ENCODE data around the gene RHBDF1.

Gene RHBDF1

DNA sequence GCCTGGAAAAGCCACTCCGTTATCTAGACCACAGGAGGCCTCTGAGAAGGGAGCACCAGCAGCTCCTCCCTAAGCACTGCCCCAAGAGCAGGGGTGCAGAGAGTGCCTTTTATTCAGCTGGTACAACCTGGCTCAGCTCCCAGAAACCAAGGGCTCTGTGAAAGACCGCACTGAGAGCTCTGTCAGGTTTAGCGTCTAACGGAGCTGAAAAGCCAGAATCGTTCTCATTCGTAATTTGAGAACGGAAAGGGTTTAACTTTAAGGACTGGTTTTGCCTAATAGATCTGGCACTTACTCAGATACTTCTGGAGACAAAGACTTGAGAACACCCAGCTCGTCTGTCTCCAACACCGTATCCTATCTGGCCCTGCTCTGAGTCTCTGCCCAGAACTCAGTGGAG, 19.1 kb upstream of the RHBDF1 start:
- DNase-seq, result no peak

GRCh38 chr16:89391-90302, 17.2 kb upstream of the RHBDF1 start:
- no peak for DNase-seq

GRCh38 chr16:88613-89012, 16.2 kb upstream of the RHBDF1 start:
- no peak for DNase-seq

DNA sequence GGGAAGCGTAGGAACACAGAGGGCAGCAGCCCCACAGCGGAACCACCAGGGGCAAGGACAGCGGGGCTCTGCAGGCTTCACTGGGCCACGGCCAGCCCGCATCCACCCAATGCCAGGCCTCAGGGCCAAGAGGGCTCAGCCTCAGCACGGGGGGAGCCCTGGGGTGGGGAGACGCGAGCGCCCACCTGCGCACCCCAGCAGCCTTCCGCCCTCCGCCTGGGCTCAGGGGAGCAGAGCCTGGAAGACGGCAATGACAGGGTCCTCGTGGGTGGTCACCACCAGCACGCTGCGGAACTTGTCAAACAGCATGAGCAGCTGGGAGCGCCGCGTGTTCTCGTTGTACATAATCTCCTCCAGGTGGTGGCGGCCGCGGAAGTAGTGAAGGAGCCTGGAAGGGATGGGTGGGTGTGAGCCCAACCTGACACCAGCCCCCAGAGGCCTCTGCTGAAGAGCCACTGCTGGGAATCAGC, 14.1 kb upstream of the RHBDF1 start:
- DNase-seq, result no peak

- DNase-seq, result no peak
Observed at GRCh38 chr16:85865-86264, 13.4 kb upstream of the RHBDF1 start.

DNA sequence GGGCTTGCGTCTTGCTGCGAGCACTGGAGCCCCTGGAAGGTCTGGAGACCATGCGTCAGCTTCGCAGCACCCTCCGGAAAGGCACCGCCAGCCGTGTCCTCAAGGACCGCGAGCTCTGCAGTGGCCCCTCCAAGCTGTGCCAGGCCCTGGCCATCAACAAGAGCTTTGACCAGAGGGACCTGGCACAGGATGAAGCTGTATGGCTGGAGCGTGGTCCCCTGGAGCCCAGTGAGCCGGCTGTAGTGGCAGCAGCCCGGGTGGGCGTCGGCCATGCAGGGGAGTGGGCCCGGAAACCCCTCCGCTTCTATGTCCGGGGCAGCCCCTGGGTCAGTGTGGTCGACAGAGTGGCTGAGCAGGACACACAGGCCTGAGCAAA, 13.0 kb upstream of the RHBDF1 start:
- no peak for DNase-seq

DNA sequence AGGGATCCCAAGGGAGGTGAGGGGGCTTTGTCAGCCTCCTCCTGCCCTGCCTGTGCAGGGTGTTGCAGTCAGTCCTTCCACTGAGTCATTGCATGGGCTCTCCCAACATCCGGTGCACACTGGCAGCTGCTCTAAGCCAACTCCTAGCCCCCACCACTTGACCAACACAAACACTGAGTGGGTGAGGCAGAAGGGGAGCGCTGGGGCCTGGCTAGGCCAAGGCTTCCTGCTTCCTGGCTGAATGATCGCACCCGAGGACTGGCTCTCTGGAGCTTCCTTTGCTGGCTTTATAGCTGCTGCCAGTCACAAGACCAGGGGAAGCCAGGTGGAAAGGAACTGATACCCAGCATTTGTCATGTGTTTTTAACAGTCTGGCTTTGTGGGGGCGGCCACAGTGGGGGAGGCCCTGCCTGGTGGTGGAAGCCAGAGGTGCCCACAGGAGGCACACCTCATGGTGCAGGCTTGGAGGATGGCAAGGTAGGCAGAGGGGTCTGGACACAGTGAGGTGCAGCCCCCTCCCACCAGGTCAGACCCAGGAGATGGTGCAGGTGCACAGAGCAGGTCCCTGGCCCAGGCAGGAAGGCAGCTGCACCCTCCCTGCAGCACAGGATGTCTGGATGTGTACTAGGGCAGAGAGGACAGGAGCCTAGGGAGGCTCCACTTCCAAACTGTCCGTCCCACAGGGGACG, 12.4 kb upstream of the RHBDF1 start:
- no peak for DNase-seq

DNA sequence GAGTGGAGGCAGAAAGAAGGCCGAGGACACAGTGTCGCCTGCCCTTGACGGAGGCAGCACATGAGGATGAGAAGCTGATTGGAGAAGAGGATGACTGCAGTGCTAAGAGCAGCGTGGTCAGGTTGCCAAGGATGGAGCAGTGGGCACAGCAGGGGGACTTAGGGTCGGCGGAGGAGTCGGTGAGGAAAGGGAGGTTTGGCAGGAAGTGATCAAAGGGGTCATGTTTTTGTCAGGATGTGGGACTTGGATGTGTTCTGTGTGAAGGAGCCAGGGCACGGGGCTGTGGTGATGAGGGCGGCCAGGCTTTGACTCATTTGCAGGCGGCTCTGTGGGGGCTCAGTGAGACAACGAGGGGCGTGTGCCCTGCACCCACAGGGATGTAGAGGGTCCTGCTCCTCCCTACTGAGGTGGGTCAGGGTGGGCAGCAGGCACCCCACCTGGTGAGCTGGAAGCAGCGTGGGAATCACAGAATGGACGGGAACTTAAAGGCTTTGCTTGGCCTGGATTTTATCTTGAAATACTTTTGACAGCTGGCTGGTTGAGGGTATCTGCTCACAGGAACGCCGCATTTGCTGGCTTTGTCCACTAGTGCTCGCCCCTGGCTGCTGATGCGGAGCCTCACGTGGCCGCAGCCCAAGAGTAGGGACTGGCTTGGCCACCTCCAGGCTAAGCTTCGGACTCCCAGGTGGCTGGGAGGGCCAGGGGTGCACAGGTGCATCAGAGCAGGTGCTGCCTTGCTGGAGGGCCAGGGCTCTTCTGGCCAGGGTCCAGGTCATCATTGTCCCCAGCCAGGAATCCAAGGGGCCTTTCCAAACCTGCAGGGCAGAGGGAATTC, 11.6 kb upstream of the RHBDF1 start:
- no peak for DNase-seq

DNA sequence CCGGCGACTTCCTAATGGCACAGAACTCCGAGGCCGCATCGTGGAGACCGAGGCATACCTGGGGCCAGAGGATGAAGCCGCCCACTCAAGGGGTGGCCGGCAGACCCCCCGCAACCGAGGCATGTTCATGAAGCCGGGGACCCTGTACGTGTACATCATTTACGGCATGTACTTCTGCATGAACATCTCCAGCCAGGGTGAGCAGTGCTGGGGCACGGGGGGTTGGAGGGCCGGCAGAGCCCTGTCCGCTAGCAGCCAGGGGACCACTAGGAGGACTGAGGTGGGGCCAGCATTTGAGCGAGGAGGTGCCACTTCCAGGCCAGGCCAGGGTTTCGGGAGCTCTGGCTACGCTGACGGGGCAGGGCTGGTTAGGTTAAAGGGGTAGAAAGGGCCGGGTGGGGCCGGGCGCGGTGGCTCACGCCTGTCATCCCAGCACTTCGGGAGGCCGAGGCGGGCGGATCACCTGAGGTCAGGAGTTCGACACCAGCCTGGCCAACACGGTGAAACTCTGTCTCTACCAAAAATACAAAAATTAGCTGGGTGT, 10.7 kb upstream of the RHBDF1 start:
- no peak for DNase-seq

DNA sequence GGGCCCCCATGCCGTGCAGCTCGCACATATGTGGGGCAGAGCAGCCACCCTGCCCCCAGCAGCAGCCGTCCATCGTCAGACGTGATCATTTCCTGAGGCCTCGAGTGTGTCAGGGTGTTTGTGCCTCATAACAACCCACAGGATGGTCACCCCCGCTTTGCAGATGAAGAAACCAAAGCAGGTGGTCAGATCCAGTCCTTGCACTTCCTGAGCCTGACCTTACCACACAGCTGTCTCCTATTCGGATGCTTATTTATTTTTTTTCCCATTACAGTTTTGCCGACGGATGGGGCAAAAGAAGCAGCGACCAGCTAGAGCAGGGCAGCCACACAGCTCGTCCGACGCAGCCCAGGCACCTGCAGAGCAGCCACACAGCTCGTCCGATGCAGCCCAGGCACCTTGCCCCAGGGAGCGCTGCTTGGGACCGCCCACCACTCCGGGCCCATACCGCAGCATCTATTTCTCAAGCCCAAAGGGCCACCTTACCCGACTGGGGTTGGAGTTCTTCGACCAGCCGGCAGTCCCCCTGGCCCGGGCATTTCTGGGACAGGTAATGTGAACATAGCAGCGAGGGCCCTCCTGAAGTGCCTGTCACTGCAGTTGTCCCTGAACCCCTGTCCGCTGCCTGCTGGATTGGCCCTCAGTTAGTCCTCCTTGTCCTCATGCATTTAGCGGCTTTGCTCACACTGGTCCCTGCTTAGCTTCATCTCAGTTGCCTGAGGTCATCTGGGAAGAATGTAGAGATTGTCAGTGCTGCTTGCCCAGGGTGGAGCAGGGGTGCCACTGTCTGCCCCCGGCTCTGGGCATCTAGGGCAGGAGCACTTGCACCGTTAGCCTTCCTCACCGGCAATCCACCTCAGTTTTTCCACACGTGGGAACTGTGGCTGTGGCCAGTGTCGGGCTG, 7.0 kb upstream of the RHBDF1 start:
- DNase-seq, result no peak

DNA sequence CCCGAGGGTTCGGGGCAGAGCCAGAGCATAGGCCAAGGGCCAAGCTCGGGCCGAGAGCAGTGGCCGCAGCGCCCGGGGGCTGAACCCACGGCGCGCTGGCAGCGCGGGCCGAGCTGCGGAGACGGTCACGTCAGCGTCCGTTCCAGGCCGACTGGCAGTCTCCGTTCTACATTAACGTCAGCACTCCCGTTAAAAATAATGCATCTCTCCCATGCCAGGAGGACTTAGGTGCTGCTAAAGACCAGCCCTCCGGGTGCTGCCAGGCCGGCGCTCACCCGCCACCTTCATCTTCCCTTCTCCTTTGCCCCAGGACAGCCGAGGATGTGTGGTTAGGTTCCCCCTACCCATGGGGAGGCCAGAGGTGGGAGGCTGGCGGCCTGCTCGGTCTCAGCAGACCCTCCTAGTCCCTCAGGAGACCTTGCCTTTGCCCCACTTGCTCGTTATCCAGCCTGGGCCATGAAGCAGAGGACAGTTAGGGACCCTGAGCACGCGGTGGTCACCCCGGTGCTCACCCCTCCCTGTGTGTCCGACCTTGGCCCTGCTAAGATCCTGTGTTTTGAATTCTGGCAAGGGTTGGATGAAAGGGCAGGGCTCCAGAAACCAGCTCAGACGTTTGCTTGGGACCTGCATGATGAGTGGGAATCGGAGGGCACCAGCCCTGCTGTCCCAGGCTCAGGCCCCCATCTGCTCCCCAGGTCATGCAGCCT, 6.2 kb upstream of the RHBDF1 start:
- DNase-seq, result no peak

DNA sequence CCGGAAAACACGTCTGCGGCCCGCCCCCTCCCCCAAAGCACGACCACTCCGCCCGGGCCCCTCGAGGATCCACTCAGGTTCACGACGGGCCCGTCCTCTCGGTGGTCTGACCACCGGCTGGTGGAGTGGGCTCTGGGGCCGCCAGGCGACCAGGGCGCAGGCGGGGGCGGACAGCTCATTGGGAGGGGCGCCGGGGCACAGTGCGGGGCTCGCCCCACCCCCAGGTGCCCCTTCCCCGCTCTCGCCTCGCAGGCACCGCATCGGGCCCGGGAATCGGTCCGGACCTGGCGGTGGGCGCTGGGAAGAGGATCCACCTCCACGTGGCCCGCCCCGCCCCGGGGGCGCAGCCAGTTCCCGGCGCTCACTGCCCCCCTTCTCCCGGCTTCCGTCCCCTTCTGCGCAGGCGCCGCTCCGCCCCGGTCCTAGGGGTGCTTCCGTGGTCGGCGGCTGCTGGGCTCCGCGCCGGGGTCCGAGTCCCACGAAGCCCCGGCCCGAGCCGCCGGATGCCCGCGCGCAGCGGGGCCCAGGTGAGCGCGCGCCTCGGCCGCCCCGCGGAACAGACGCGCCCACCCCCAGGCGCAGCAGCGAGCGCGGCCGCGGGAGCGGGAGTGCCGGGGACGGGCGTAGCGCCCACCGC, 5.5 kb upstream of the RHBDF1 start, which contains the start of gene MPG:
Gene MPG, plus strand, starts transcription at position 419 of the 637 bp plus-strand sequence. Its CDS starts 85 bp downstream, at position 504.
- DNase-seq, result no peak

GRCh38 chr16:77273-77806, 4.9 kb upstream of the RHBDF1 start:
- DNase-seq, result no peak

- DNase-seq, result no peak
Observed at GRCh38 chr16:76535-77272, 4.3 kb upstream of the RHBDF1 start.

DNA sequence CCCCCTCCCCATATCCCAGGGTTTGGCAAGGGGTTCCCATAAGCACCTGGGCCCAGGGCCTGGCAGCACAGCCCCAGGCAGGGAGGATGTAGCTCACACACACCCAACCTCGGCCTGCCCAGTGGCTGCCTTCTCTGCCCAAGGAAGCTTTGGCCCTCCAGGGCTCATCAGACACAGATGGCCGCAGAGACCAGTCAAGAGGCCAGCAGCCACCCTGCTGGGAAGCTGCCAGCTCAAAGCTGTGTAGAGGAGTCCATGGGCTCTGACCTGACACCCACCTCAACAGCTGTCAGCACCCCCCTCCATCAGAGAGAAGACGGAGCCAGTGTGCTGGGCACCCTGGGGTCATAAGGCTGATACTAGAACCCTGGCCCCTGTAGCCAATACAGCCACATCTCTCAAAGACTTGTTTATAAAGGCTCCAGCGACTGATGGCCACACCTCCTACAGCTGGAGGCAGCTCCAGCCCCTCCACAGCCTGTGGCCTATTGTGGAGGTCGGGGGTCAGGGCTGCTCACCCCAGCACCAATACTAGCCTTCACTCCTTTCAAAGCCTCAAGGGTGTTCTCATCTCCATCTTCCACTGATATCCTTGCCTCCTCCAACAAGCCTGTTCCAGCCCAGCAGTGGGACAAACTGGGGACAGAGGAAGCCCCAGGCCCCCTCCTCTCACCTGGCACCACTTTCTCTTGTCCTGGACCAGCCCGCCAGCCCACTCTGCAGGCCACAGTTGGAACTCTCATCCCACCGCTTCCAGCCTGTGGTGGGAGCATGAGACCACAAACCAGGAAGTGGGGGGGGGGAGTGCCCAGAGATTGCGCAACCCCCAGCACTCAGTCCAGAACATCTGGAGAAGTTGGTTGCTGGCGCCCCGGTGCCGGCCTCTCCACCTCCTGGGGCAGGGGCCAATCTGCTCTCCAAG, 3.4 kb upstream of the RHBDF1 start:
- no peak for DNase-seq

- no peak for DNase-seq
Observed at GRCh38 chr16:74747-75334, 2.4 kb upstream of the RHBDF1 start.

GRCh38 chr16:74051-74746, 1.8 kb upstream of the RHBDF1 start:
- DNase-seq, result no peak
